GOT3 (cell line): ENCODE results near the gene MAPK8.

Experiments used
- DNase-seq: peaks from one replicate; lab custom pipeline; 2025; ENCODE audit warnings: mixed read lengths; lab: John Stamatoyannopoulos, UW

The MAPK8 gene

GRCh38 chr10:48292616-48293015, 13.9 kb upstream of the MAPK8 start:
- DNase-seq: no peak

GRCh38 chr10:48294431-48294830, 12.0 kb upstream of the MAPK8 start:
- DNase-seq: no peak

- DNase-seq: no peak
These were observed 9.8 kb upstream of the MAPK8 start for GRCh38 chr10:48296576-48297098.

GRCh38 chr10:48299066-48299465, 7.4 kb upstream of the MAPK8 start:
- DNase-seq: no peak

- DNase-seq: no peak
These were observed 6.8 kb upstream of the MAPK8 start for GRCh38 chr10:48299692-48300091.

- no peak for DNase-seq
These were observed 5.9 kb upstream of the MAPK8 start for GRCh38 chr10:48300556-48300955.

GRCh38 chr10:48302515-48303476, 3.7 kb upstream of the MAPK8 start:
- DNase-seq: no peak

GRCh38 chr10:48305905-48306264, 592 bp upstream of the MAPK8 start:
- no peak for DNase-seq

- DNase-seq: no peak
These were observed 613 bp downstream of the MAPK8 start for GRCh38 chr10:48306870-48307710.

- no peak for DNase-seq
These were observed 1.2 kb downstream of the MAPK8 start for GRCh38 chr10:48307711-48308018.

GRCh38 chr10:48309711-48310226, 3.3 kb downstream of the MAPK8 start:
- no peak for DNase-seq

- DNase-seq: no peak
These were observed 7.6 kb downstream of the MAPK8 start for GRCh38 chr10:48314107-48314506.

GRCh38 chr10:48316236-48316635, 9.8 kb downstream of the MAPK8 start:
- no peak for DNase-seq

GRCh38 chr10:48317321-48317990, 11.0 kb downstream of the MAPK8 start:
- DNase-seq: no peak

GRCh38 chr10:48322017-48322416, 15.5 kb downstream of the MAPK8 start:
- no peak for DNase-seq

GRCh38 chr10:48324580-48324979, 18.1 kb downstream of the MAPK8 start:
- DNase-seq: no peak

GRCh38 chr10:48330269-48330668, 23.8 kb downstream of the MAPK8 start:
- DNase-seq: no peak

GRCh38 chr10:48331436-48331835, 25.0 kb downstream of the MAPK8 start:
- no peak for DNase-seq

GRCh38 chr10:48332166-48332870, 25.8 kb downstream of the MAPK8 start:
- no peak for DNase-seq

- DNase-seq: no peak
These were observed 26.4 kb downstream of the MAPK8 start for GRCh38 chr10:48332871-48333216.

- DNase-seq: no peak
These were observed 27.4 kb downstream of the MAPK8 start for GRCh38 chr10:48333856-48334255.

- DNase-seq: no peak
These were observed 29.3 kb downstream of the MAPK8 start for GRCh38 chr10:48335788-48336187.
